ENCODE data around the gene PIWIL4.

DNA sequence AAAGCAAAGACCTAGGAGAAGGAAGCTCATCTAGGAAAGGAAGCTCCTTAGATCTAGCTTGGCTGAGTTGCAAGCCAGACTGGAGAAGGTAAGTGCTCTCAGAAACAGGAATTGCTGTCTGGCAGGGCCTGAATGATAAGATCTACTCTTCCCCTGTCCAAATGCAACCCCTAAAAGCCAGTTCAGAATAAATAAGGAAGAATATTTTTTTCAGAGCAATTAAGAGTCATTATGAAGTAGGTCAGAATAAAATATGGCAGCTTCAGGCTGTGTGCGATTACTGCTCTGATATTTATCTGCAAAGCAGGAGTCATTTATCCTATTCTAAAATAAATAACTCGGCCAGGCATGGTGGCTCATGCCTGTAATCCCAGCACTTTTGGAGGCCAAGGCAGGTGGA lies 82.1 kb downstream of the PIWIL4 start:
- TF ChIP-seq EZH2 (IDR thresholded peaks at IDR 0.05; ENCODE audit: low read depth, low read length, severe bottlenecking), result no peak
- no peak for TF ChIP-seq SP1 (IDR thresholded peaks at IDR 0.05; ENCODE audit: low read depth, low read length)
- TF ChIP-seq SUZ12 (IDR thresholded peaks at IDR 0.05; ENCODE audit: low read length), result no peak
